ENCODE data around the gene EZH1.
"Not testable (repeated sequence)": the region's sequence is repeated elsewhere in the genome, so short reads cannot be mapped to it uniquely, and the experiment has no call there.

The EZH1 gene

DNA sequence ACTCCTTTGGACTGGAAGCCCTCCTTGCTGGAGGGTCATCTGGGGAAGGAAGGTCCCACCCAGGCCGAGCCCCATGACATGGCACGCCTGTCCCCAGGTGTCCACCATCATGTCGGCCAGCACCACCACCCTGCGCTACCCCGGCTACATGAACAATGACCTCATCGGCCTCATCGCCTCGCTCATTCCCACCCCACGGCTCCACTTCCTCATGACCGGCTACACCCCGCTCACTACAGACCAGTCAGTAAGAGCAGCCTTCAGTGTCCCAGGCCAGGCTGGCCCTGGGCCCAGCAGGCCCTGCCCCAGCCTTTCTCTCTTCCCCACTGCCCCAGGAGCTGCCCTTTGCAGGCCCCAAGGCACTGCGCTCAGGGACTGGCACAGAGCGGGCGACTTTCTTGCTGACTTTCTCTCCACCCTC is 79.2 kb downstream of the EZH1 start:
- no peak for DNase-seq

DNA sequence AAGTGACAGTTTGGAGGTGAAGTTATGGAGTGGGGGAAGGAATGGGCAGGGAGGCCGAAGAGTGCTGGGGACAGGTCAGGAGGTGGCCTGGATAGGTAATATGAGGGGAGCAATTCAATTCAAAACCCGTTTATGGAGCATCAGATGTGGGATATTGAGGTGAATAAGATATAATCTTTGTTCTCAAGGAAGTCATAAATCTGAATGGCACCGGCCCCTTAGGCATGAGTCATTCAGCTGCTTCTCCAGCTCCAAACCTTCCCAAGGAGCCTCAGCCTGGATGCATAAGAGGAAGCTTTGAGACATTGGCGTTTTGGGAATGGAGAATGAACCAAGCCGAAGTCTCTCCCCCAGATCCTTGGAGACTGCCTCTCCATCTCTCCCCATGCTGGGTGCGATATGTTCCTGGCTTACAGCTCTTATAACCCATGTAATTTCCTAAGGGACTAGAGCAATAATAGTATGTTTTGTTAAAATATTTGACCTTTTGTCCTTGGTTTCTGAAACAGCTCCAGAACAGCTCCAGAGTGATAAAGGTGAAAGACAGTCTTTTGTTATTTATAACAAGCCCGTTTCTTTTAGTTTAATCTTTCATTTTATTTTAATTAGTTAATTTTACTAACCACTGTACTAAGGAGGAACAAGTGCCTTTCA is 84.0 kb downstream of the EZH1 start:
- no peak for DNase-seq

DNA sequence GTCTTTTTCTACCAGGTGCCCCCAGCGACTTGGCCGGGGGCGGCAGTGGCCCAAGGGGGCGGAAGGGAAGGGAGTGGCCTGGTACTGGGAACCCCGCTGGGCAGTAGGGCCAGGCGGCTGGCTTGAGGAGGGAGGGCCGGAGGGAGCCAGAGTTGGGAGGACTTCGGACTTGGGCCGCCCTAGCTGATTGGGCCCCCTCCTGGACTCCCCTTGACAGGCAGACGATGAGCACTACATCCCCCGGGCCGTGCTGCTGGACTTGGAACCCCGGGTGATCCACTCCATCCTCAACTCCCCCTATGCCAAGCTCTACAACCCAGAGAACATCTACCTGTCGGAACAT is 84.9 kb downstream of the EZH1 start:
- DNase-seq, result not testable (repeated sequence)

DNA sequence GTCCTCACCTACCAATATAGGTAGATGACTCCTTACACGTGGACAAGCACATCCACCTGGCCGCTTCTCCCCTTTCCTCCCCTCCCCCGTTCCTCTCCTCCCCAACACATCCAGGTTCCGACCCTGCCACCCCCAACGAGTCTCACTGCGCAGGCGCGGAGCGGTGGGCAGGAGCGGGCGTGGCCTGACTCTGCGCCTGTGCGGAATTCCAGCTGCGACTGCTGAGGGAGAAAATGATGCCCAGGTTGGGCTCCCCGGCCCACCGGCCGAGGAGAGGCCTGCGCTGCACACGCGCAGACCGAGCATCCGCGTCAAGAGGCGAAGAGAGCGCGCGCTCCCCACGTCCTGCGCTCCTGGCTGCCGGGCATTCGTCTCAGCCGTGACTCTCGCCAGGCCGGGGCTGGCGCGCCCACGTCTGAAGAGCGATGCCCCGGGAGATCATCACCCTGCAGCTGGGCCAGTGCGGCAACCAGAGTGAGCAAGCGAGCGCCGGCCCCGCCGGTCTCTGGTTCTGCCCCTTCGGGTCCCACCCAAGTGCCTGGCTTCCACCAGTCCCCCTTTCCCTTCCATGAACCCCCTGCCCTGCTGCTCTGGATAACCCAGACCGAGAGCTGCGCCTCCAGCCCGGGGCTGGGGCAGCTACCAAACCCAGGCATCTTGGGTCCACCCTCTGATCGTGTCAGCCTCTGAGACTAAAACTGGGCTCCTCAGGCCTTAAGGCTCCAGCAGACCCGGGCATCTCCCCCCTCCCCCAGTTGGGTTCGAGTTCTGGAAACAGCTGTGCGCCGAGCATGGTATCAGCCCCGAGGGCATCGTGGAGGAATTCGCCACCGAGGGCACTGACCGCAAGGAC is 85.5 kb downstream of the EZH1 start, which contains the start of gene TUBG2:
TSS of gene TUBG2 (plus strand) at position 206 of the 853 bp plus-strand sequence. CDS start at position 426, 220 bp downstream.
- peak; percentile 84 for DNase-seq

DNA sequence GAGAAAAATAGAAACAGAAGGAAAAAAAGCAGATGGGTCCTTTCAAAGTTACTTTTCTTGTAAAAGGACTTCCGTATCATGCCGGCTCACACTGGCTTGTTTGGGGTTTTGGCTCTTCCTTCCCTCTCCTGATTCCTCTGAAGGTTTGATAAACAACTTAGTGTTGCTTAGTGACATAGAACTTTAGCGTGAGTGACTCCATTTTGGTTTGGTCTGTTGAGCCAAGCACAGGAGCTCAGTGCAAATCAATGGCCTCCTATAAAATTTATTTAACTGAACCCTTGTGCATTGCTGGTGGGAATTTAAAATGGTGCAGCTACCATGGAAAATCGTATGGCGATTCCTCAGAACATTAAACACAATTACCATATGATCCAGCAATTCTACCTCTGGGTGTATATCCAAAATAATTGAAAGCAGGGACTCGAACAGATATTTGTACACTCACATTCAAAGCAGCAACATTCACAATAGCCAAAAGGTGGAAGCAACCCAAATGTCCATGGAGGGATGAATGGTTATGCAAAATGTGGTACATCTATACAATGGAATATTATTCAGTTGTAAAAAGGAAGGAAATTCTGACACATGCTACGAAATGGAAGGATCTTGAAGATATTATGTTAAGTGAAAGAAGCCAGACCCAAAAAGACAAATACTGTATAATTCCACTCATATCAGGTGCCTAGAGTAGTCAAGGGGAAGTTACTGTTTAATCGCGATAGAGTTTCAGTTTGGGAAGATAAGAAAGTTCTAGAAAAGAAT is 86.8 kb downstream of the EZH1 start:
- no peak for DNase-seq

DNA sequence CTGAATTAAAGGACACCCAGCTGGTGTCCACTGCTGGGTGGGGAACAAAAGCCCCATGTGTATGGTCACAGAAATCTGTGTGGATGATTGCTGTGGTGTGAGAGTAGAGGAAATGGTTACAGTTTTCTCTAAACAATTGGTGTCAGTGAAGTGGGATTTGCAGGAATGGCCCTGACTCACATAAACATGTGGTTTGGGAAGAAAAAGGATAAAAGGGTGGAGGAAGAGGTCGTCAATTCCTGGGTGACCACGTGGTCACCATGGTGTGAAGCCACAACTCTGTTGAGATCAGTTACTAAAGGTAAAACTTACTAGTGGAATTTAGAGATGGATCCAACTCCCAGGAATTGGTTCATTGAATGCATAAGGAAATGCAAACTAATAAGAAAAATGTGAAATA is 89.3 kb downstream of the EZH1 start:
- no peak for DNase-seq

DNA sequence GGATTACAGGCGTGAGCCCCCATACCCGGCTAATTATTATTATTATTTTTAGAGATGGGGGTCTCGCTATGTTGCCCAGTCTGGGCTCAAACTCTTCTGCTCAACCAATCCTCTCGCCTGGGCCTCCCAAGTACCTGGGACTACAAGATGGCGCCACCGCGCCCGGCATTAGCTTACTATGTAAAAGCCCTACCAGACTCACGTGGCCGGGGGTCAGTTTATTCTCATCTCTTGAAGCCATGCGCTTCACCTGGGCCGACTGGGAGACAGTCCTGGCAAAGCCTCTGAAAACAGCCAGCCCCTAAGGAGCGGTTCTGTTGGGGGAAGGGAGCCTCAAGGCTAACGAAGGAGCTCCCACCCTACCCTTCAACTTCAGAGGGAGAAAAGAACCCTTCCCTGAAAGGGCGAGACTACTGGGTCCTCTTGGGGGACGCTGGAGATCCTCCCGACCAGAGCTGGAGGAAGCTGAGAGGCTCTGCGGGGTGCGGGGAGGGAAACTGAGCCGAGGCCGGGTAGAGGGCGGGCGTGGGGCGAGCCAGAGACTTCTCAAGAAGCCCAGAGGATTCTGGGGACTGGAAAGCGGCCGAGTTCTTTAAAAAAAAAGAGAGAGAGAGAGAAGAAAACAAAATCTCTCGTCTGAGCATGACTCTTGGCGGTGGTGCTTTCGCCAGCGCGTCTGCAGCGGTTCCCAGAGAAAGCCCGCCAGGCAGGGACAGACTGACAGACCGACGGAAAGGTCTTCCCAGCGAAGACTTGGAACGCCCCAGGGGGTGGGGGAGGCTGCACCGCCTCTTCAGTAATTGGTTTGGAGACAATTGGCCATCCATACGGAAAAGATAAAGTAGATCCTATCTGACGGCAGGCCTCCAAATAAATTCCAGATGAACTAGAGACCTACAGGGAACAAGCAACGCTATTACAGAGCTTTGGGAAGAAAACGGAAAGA is 91.4 kb downstream of the EZH1 start:
- DNase-seq, result no peak

DNA sequence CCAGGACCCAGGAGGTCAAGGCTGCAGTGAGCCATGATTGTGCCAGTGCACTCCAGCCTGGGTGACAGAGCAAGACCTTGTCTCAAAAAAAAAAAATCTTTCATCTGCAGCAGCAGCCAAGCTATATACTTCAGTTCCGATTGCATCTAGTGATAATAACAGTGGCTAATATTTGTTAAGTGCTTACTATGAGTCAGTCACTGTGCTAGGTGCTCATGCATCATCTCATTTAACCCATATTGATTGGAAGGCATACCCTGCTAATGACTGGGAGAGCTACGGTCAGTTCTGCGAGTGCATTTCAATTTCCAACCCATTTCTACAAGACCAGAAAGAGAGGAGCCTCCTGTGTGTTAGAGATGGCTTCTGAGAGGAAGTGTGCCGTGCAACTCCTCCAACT is 93.4 kb downstream of the EZH1 start:
- no peak for DNase-seq

All from NCI-H1436 treated with DMSO at 0.1 percent for 48 hours (cell line).